C4-2B (cell line): Measurements from ENCODE around the gene PATL1.

Experiments used
- CTCF ChIP-seq: fragments of 450-650 bp; conservative IDR thresholded peaks from 2 replicates; pipeline ENCODE4 v1.5.1; 2017; ENCODE audit warnings: mild to moderate bottlenecking
- ZFX ChIP-seq: fragments of 450-650 bp; IDR thresholded peaks from 2 replicates; pipeline ENCODE4 v1.6.1; 2017

- TF ChIP-seq CTCF (no peak), ZFX (no peak)
Observed at GRCh38 chr11:59602432-59602831, 66.4 kb downstream of the PATL1 start.
